ENCODE results near the gene FABP7. TPM values are rescaled to one million over a fixed set of nuclear protein-coding genes. Genes with fewer than 3 reads are reported as not detected.
"Not testable (repeated sequence)": the region's sequence is repeated elsewhere in the genome, so short reads cannot be mapped to it uniquely, and the experiment has no call there.

Gene FABP7
- total RNA-seq (2014; rRNA removed; shearing (Covaris generic)): 0.19 TPM in 1 of 2 replicates, not detected in the other

DNA sequence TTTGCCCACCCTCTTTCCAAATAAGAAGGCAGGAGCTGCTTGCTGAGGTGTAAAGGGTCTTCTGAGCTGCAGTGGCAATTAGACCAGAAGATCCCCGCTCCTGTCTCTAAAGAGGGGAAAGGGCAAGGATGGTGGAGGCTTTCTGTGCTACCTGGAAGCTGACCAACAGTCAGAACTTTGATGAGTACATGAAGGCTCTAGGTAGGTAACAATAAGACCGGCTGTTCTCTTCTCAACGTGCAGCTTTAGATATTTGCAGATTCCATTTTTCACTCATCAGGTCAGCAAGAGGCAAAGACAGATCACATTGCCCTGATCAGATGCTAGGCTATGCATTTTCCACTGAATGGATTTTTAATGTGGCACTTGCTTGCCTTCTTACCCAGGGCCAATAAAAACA, at the start of gene FABP7:
TSS of gene FABP7 (plus strand) at position 50 of the 400 bp plus-strand sequence. CDS start at position 129, 79 bp downstream.
- no peak for DNase-seq (ENCODE audit: low spot score)

DNA sequence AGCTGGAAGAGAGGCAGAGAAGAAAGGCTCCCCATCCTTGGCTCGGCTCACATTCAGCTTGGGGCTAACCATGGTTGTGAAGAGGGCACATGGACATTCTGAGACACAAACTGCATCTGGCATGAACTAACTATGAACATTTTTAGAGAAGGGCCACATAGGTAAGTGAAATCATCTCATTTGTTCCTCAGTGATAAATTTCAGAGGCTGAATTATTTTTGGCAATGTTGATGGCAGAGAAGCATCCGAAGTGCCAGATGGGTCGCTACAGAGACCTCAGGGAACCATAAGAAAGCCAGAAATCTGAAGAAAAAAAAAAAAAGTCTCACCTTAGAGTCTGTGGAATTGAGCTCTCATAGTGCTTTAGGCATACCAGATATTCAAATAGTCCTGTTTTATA, 49.2 kb upstream of the FABP7 start:
- no peak for DNase-seq (ENCODE audit: low spot score)

DNA sequence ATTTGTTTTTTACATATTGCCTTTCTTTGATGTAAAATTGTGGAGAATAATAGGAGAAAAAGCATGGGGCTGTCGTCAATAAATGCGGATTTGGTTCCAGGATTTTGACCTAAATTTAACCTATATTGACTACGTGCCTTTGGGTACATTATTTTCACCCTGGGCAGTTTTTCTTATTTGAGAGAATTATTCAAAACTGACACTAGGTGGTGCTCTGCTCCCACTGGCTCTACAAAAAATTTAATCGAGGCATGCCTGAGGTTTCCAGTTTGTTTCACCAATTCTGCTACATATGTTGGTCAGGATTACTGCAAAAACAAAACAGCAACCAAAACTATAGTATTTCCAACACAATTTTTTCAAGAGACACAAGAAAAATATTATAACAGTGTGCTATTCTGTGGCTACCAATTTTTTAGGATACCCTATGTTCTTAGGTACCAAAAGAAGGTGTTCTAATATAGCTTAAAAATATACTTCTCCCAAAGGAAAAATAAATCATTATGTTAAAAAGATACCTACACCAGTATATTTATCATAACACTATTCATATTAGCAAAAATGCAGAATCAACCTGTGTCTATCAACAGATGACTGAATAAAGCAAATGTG, 48.6 kb upstream of the FABP7 start:
- peak; percentile 20 for DNase-seq (ENCODE audit: low spot score)

DNA sequence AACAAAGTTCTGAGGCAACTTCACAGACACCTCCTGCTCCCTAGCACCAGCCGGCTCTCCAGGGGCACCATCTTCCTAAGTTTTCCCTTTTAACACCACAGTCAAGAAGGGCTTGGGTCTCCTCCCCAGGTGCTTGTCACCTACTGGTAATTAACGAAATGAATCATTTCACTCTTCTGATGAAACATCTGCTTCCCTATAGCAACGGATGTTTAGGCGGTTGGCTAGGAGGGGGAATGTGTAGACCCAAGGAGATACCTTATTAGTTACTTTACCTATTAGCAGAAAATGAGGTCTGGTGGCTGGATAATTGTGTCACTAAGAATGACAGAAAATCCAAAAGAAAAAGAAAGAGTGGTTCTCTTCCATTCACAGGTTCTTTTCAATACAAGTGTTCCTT, 46.3 kb upstream of the FABP7 start:
- DNase-seq (ENCODE audit: low spot score): no peak

DNA sequence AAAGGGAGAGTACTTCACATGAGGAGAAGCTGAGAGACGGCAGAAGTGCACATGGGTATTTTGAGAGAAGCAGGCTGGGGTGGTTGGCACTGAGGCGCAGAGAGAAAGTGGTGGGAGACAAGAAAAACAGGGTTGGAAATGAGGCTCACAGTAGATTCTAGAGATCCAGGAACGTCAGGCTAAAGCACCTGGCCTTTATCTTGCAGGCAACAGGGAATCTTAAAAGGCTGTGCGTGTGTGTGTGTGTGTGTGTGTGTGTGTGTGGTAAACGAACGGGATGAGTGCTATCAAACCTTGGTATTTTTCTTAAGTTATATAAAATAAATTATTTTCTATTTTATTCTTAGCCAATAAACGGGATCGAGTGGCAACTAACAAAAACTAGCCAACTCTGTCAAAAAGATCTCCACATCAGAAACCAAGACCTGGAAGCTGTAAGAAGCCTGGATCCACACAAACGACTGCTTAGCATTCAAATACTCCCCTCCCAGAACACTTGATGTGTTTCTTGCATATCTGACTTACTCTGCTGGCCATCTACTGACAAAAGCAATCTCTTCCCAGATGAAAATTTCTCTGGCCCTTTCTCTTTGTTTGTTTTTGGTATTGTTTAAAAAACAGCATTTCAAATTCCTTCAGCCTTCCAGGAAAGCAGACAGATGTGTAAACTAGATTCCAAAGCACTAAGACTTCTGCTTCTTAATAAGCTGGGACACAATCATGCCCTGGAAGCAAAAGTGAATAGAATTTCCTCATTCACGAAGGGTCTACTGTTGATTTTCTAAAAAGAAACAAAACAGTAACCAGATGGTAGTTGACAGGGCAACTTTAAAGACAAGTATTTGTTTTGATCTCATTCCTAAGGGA, 44.8 kb upstream of the FABP7 start:
- DNase-seq (ENCODE audit: low spot score): no peak

DNA sequence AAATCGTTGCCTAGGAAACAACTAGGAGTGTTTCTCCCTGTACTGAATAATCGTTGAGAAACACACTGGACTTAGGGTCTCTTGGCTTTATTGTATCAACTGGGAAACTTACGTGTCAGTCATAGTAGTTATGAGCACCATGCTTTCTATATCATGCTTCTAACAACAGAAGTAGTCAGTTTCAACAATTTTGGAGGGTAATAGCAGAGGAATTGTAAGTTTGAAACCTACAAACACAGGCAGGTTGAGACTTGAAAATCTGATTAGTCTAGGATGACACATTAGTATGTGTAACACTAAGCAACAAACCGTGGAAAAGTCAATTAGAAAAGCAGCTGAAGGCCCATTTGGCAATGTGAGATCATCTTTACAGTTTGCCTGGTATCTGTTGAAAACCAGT, 43.9 kb upstream of the FABP7 start:
- no peak for DNase-seq (ENCODE audit: low spot score)

DNA sequence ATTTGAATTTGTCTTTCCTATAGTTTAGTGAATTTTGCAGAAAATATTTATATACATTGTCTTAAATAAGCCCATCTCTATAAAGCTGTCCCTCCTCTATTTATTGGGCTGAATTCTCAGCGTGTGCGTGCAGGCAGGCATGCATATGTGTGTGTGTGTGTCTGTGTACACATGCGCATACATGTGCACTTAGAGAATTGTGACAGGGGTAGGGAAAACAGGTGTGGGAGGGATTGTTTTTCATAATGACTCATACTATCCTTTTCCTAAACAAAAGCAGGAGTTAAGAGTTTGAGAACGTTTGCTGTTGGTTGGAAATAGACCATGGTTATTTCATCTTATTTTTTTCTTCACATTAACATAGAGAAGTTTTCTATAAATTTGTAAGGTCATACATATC, 43.4 kb upstream of the FABP7 start:
- DNase-seq (ENCODE audit: low spot score): no peak

DNA sequence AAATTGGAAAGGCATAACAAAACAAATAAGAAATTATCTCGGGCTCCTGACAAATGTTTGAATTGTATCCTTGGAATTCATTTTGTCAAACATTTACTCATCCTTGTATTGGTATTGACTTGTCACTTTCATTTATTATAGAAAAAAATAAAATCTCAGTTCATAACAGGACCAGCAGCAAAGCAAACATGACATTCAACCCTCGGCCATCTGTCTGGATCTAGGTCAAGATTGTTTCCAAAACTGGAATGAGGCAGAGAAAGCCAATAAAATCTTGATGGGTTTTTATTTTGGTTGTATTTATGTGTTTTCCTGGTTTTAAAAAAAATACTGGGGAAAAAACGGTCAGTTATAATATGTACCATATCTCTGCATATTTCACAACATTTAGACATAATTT, 42.9 kb upstream of the FABP7 start:
- no peak for DNase-seq (ENCODE audit: low spot score)

DNA sequence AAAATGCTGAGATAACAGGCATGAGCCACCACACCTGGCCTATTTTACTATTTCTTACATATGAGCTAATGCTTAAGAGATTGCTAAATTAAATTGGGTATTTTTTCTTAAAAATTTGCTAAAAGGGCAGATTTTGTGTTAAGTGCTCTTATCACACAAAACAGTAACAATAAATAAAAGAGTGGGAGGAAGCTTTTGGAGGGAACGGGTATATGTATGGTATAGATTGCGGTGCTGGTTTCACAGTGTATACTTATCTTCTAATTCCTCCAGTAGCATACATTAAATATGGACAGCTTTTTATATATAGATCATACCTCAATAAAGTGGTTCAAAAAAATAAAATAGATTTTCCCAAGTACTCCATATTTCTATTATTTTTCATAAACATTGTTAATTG, 39.4 kb upstream of the FABP7 start:
- DNase-seq (ENCODE audit: low spot score): no peak

DNA sequence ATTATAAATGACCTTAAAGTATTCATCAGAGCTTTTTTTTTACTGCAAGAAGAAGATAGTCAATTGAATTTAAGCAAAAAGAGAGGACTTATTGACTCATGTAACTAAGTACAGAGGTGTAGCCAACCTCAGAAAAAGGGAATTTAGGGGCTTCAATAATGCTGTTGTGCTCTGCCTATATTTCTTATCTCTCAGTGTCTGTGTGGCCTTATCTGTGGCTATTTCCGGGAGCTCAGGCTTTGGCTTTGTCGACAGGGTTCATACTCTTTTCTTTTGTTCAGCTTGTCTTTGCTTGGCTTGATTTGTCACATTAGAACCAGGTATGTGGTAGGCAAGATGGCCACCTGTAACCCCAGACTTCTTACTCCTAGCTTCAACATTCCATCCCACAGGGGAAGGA, 38.6 kb upstream of the FABP7 start:
- no peak for DNase-seq (ENCODE audit: low spot score)

DNA sequence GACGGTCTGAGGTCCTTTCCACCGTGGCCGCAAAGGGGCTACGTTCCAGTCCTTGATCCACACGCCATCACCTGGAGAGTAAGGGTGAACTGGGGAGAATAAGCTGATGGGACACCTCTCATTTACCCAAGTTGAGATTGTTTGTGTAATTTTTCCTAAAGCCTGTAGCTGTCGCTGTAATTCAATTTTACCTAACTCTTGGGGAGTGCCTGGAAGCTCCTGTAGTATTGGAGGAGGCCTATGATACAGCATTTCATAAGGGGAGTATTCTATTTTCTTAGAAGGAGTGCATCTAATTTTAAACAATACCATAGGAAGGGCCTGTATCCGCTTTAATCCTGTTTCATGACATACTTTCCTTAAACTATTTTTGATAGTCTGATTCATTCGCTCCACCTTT, 35.3 kb upstream of the FABP7 start:
- not testable (repeated sequence) for DNase-seq (ENCODE audit: low spot score)

DNA sequence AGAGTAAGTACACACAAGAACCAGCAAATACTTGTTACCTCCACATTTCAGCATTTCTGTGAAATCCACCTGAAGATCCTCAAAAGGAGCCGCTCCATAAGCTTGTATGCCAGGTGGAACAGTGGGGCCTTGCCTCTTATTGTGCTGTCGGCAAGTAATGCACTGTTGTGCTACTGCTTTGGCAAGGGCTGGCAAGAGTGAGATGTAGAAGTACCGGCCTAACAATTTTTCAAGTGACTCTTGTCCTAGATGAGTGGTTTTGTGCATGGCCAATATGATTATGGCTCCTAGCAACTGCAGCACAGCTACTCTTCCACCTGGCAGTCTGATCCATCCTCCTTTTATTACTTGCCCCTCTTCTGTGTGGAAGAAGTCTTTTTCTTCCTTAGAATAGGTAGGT, 34.7 kb upstream of the FABP7 start:
- DNase-seq (ENCODE audit: low spot score): not testable (repeated sequence)

DNA sequence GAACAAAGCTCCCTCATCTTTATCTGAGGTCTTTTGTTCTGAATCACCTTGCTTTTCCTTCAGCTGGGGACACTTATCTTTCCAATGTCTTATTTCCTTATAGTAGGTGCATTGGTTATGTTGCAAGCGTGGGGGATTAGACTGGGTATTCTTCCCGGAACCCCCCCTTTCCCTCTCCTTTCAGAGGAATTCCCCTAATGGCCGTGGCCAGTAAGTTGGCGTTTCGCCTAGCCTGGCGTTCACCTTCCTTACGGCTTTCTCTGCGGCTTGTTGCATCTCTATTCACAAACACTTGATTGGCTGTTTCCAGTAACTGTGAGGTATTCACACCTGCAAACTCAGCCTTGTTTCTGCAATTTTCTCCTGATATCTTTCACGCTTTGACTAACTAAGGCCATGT, 32.8 kb upstream of the FABP7 start:
- no peak for DNase-seq (ENCODE audit: low spot score)

DNA sequence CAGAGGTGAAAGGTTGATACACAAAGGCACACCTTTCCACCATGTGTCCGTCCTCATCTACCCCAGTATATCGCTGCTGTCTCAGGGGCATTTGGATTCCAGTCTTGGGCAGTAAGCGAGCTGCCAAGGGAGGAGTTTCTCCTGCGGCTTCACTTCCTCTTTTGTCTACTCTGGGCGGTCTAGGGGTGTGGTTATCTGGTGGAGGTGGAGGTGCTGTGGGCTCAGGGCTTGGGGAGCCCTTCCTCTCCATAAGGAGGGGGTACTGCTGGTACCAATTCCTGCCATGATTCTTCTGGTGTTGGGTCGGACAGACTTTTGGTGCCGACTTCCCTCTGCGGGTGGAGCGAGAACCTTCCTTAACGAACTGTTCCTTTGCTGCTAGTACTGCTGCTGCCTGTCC, 31.9 kb upstream of the FABP7 start:
- no peak for DNase-seq (ENCODE audit: low spot score)

DNA sequence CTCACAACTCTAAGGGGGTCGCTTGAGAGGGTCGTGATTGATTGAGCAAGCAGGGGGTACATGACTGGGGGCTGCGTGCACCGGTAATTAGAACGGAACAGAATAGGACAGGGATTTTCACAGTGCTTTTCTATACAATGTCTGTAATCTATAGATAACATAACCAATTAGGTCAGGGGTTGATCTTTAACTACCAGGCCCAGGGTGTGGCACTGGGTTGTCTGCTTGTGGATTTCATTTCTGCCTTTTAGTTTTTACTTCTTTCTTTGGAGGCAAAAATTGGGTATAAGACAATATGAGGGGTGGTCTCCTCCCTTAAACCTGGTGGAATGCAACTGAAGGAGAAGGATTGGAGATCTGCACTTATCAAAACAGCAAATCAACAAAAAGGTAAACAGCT, 30.6 kb upstream of the FABP7 start:
- DNase-seq (ENCODE audit: low spot score): not testable (repeated sequence)

DNA sequence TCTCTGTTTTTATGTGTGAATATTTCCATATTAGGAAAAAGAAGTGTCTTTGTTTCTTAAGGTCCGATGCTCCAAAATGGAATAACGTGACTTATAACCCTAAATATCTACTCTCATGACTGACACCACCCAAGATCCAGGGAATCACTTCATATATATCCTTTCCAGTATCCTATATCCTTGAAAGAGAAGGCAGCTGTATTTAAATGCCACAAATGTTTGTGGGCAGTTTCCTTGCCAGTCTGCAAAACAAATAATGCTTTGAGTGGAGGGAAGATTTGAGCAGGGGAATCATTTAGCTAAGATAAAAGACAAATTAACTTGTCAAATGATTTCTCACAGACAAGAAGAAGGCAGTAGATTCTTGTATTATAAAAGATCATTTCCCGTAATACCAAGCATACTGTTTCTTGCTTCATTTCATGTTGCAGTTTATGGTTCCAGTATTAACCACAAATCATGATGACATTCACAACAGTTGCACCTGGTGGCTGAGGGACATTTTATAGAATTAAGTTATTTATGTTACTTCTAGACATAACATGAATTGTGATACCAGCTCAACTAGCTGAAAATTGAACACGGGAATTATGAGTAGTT, 30.0 kb upstream of the FABP7 start:
- no peak for DNase-seq (ENCODE audit: low spot score)

DNA sequence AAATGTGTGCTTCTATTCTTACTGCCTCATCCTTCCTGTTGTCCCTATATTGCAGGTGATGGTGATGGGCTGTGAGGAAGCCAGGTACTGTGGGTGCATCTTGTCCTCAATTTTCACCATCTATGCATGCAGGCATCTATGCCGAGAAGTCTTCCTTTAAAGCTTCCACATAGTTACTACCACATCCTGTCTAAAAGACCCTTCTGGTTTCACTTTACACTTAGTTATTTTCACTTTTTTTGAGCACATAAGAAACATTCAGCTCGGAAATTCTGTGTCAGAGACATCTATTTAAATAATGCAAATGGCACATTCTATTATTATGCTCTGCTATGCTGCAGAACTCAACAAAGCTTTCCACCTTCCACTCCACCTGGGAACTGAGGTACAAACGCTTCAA, 28.2 kb upstream of the FABP7 start:
- no peak for DNase-seq (ENCODE audit: low spot score)

DNA sequence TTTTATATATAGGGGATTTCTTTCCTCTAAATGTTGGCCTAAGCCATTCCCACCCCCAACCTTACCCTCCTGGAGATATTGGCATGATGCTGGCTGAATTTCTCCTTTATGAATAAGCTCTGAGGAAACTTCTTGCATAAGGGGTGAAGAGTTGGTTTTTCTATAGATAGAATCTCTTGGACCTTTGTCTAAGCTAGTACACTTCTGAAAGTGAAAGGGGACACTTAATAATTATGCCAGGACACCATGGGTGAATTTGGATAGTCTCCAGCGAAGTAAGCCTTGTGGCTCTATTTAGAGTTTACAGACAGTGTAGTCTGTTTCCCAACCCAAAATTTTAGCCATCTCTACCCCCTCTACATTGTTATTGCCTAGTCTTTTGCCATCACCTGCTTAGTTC, 27.1 kb upstream of the FABP7 start:
- no peak for DNase-seq (ENCODE audit: low spot score)

DNA sequence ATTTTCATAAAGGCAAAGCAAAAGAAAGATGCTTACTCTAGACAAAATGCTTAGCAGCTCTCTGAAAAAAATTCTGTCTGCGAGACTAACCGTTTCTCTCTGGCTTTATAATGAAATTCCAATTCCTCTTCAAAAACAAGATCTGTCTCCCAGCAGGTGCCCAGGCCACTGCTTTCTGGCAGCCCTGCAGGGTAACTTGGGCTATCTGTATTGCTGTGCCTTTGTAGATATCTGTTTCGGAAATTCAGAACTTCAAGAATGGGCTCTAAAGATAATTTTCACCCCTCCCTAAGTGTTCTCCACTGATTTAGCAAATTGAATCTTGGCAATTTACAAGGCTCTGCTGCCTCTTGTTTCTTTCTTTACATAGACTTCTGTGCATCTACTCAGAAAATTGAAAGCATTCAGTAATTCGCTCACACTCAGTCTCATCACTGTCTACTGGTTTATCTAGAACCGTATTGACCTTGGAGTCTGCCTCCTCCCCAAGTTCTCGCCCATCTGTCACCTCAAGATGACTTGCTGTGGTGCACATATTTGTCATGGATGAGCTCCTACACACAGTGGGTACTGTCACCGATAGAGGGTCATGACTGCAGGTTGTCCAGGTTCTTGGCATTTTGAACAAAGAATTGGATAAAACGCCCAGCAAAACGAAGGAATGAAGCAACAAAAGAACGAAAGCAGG, 26.4 kb upstream of the FABP7 start:
- no peak for DNase-seq (ENCODE audit: low spot score)

DNA sequence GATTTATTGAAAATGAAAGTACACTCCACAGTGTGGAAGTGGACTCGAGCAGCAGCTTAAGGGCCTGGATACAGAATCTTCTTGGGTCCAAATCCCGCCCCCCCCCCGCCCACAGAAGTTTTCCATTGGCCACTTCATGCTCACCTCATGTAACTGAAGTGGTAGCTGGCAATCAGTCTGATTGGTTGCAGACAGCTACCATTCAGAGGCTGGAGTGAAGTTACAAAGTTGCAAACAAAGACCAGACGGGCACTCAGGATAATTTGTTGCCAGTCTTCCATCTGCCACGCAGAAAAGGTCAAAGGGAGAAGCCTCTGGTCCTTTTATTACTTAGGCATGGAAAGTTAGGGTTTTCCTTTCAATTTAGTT, 25.8 kb upstream of the FABP7 start:
- peak; percentile 4 for DNase-seq (ENCODE audit: low spot score)

DNA sequence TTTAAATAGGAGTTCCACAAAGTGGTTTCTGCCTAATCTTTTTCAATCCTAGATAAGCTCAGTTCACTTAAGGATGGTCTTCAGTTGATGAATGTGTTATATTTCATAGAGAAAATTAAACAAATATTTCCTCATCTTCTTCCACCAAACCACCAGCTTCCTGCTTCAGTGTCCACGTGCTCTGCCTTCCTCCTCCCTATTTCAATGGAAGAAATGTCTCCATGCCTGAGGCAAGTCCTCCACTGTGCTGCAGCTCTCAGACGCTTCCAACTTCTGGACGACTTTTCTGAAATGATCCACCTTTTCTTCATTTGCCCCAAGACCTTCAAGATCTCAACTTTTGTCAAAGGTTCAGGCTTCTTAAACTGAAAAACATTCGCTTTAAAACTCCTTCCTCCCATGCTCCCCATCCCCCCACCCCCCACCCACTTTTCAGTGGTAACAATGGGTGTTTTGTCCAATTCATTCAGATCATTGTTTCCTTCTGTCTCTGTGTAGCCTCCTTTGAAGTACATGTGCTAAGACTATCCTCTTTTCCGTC, 25.3 kb upstream of the FABP7 start:
- DNase-seq (ENCODE audit: low spot score): no peak

DNA sequence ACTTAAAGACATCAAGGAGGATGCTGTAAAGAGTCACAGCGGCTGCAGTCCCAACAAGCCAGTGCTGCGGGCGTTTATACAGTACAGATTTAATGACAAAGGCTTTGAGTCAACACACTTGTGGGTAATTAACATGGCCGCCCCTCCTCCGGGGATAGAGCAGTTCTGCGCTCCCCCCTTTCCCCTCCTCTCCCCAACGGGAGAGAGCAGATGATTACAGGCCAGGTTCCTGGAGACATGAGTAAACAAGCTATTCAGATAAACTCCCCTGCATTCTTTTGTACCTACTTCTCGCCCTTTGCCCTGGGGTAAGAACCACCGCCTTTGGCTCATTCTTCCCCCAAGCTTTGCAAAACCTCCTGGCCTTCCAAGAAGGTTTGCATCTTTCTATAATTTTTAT, 23.6 kb upstream of the FABP7 start:
- DNase-seq (ENCODE audit: low spot score): no peak

Data from A172 (cell line).